Activated CD8-positive, alpha-beta memory T cell treated with anti-CD3 and anti-CD28 coated beads, Interleukin-2, amount 50 U/mL, for 1 hour (primary cell): ENCODE measurements around the gene SLCO4A1.

Experiments
- DNase-seq: peaks from one replicate; pipeline ENCODE4 v3.0.0-alpha.2; 2020; ENCODE audit errors: extremely low read depth

The SLCO4A1 gene

GRCh38 chr20:62701161-62702012, 59.1 kb downstream of the SLCO4A1 start:
- no peak for DNase-seq

GRCh38 chr20:62702013-62702300, 59.7 kb downstream of the SLCO4A1 start:
- no peak for DNase-seq

GRCh38 chr20:62702895-62703852, 60.9 kb downstream of the SLCO4A1 start:
- DNase-seq: no peak

GRCh38 chr20:62703853-62704228, 61.5 kb downstream of the SLCO4A1 start:
- DNase-seq: no peak

- no peak for DNase-seq
These were observed 62.1 kb downstream of the SLCO4A1 start for GRCh38 chr20:62704341-62704948.

- DNase-seq: no peak
These were observed 63.3 kb downstream of the SLCO4A1 start for GRCh38 chr20:62705627-62706026.

GRCh38 chr20:62706344-62706743, 64.0 kb downstream of the SLCO4A1 start:
- DNase-seq: no peak

GRCh38 chr20:62706857-62707256, 64.6 kb downstream of the SLCO4A1 start:
- no peak for DNase-seq

- no peak for DNase-seq
These were observed 65.1 kb downstream of the SLCO4A1 start for GRCh38 chr20:62707276-62707920.

- no peak for DNase-seq
These were observed 65.7 kb downstream of the SLCO4A1 start for GRCh38 chr20:62707921-62708521.

GRCh38 chr20:62708591-62709536, 66.6 kb downstream of the SLCO4A1 start, which contains the start of gene NTSR1:
Gene NTSR1, plus strand, starts transcription at chr20:62708836. Its CDS starts 372 bp downstream, at chr20:62709208.
- DNase-seq: no peak

- DNase-seq: no peak
These were observed 67.2 kb downstream of the SLCO4A1 start for GRCh38 chr20:62709537-62709905.

GRCh38 chr20:62710221-62710885, 68.0 kb downstream of the SLCO4A1 start:
- no peak for DNase-seq

- DNase-seq: no peak
These were observed 68.8 kb downstream of the SLCO4A1 start for GRCh38 chr20:62710886-62711702.

- DNase-seq: no peak
These were observed 69.4 kb downstream of the SLCO4A1 start for GRCh38 chr20:62711703-62712101.

GRCh38 chr20:62712606-62713005, 70.3 kb downstream of the SLCO4A1 start:
- no peak for DNase-seq

GRCh38 chr20:62714006-62714405, 71.7 kb downstream of the SLCO4A1 start:
- no peak for DNase-seq

- no peak for DNase-seq
These were observed 72.5 kb downstream of the SLCO4A1 start for GRCh38 chr20:62714799-62715198.

GRCh38 chr20:62715201-62715600, 72.9 kb downstream of the SLCO4A1 start:
- DNase-seq: no peak
